ENCODE results near the gene C1QTNF12.

The C1QTNF12 gene

GRCh38 chr1:1245817-1246576, 525 bp downstream of the C1QTNF12 start:
- no peaks in the 10 kb centered on the region for H3K9me3 ChIP-seq (ENCODE audit: severe bottlenecking)
- TF ChIP-seq, protein P1, sequence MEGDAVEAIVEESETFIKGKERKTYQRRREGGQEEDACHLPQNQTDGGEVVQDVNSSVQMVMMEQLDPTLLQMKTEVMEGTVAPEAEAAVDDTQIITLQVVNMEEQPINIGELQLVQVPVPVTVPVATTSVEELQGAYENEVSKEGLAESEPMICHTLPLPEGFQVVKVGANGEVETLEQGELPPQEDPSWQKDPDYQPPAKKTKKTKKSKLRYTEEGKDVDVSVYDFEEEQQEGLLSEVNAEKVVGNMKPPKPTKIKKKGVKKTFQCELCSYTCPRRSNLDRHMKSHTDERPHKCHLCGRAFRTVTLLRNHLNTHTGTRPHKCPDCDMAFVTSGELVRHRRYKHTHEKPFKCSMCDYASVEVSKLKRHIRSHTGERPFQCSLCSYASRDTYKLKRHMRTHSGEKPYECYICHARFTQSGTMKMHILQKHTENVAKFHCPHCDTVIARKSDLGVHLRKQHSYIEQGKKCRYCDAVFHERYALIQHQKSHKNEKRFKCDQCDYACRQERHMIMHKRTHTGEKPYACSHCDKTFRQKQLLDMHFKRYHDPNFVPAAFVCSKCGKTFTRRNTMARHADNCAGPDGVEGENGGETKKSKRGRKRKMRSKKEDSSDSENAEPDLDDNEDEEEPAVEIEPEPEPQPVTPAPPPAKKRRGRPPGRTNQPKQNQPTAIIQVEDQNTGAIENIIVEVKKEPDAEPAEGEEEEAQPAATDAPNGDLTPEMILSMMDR (IDR thresholded peaks at IDR 0.05; ENCODE audit: poor library complexity, severe bottlenecking): no peak

GRCh38 chr1:1245178-1245816, 1.2 kb downstream of the C1QTNF12 start:
- ATAC-seq (ENCODE audit: low read depth) (no peak), DNase-seq (ENCODE audit: low spot score) (no peak)

More at GRCh38 chr1:1245817-1246576, 525 bp downstream of the C1QTNF12 start:
- Histone ChIP-seq H3K27ac (ENCODE audit: poor library complexity, severe bottlenecking) (no peak overlapping the region), H3K4me3 (ENCODE audit: severe bottlenecking) (no peak overlapping the region), H3K36me3 (ENCODE audit: low read depth) (no peaks in the 10 kb centered on the region), H3K27me3 (ENCODE audit: insufficient read depth, poor library complexity, severe bottlenecking) (no peaks in the 10 kb centered on the region), H3K4me1 (ENCODE audit: insufficient read depth, poor library complexity, severe bottlenecking) (peaks cover 7% of the 10 kb centered on the region)
- DNase-seq (ENCODE audit: low spot score) (no peak), ATAC-seq (ENCODE audit: low read depth) (no peak)

GRCh38 chr1:1244192-1244811, 2.2 kb downstream of the C1QTNF12 start:
- H3K27me3 ChIP-seq (ENCODE audit: insufficient read depth, poor library complexity, severe bottlenecking): no peaks in the 10 kb centered on the region
- H3K9me3 ChIP-seq (ENCODE audit: severe bottlenecking): no peaks in the 10 kb centered on the region
- H3K27ac ChIP-seq (ENCODE audit: poor library complexity, severe bottlenecking): no peak overlapping the region
- H3K4me3 ChIP-seq (ENCODE audit: severe bottlenecking): no peak overlapping the region
- no peak for ATAC-seq (ENCODE audit: low read depth)
- TF ChIP-seq, protein P1 (IDR thresholded peaks at IDR 0.05; ENCODE audit: poor library complexity, severe bottlenecking): no peak
- no peak for DNase-seq (ENCODE audit: low spot score)
- H3K36me3 ChIP-seq (ENCODE audit: low read depth): no peaks in the 10 kb centered on the region
- H3K4me1 ChIP-seq (ENCODE audit: insufficient read depth, poor library complexity, severe bottlenecking): no peaks in the 10 kb centered on the region

More at GRCh38 chr1:1245178-1245816, 1.2 kb downstream of the C1QTNF12 start:
- no peak overlapping the region for H3K27ac ChIP-seq (ENCODE audit: poor library complexity, severe bottlenecking)
- peaks cover under 1% of the 10 kb centered on the region for H3K4me1 ChIP-seq (ENCODE audit: insufficient read depth, poor library complexity, severe bottlenecking)
- TF ChIP-seq, protein P1 (IDR thresholded peaks at IDR 0.05; ENCODE audit: poor library complexity, severe bottlenecking): no peak
- H3K27me3 ChIP-seq (ENCODE audit: insufficient read depth, poor library complexity, severe bottlenecking): no peaks in the 10 kb centered on the region
- H3K4me3 ChIP-seq (ENCODE audit: severe bottlenecking): no peak overlapping the region
- H3K9me3 ChIP-seq (ENCODE audit: severe bottlenecking): no peaks in the 10 kb centered on the region
- H3K36me3 ChIP-seq (ENCODE audit: low read depth): no peaks in the 10 kb centered on the region

- Histone ChIP-seq H3K36me3 (ENCODE audit: low read depth) (no peaks in the 10 kb centered on the region), H3K27me3 (ENCODE audit: insufficient read depth, poor library complexity, severe bottlenecking) (no peaks in the 10 kb centered on the region), H3K27ac (ENCODE audit: poor library complexity, severe bottlenecking) (no peak overlapping the region), H3K9me3 (ENCODE audit: severe bottlenecking) (no peaks in the 10 kb centered on the region), H3K4me1 (ENCODE audit: insufficient read depth, poor library complexity, severe bottlenecking) (no peaks in the 10 kb centered on the region), H3K4me3 (ENCODE audit: severe bottlenecking) (no peak overlapping the region)
- ATAC-seq (ENCODE audit: low read depth) (no peak), DNase-seq (ENCODE audit: low spot score) (no peak)
- TF ChIP-seq, protein P1 (IDR thresholded peaks at IDR 0.05; ENCODE audit: poor library complexity, severe bottlenecking): no peak
Observed at GRCh38 chr1:1243807-1244191, 2.7 kb downstream of the C1QTNF12 start.
